ENCODE results near the gene STAG3. TPM values are rescaled to one million over a fixed set of nuclear protein-coding genes. Genes with fewer than 3 reads are reported as not detected.

STAG3 gene
- total and polyA plus RNA-seq, 2 of the 8 experiments (the other 6 are each of a cell fraction or from before 2014, with no cell fraction given), result 1.3 to 3.3 TPM

DNA sequence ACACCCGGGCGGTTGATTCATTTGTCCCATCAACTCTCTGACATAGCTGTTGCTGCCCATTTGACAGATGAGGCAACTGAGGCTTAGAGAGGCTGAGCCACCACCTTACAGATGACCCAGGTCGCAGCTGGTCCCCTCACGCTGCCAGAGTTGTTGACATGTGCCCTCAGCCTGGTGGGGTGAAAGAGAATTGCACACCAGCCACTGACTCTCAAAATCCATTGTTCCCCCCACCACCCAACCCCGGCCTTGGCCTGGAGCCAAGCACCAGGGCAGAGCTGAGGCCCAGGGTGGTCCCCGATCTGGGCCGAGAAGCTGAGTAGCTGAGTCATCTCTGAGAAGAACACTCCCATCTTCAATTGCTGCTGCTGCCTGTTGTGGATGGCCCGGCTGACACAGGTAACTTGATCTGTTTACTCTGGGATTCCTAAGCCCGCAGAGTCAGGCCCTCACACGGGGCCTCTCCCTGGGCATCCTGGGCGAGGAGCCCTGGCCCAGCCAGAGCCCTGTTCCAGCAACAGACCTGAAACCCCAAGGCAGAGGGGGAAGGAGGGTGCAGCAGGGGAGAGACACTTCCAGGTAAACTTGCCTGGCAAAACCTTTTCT lies 69.5 kb downstream of the STAG3 start (continued):
- TF ChIP-seq MAX (IDR thresholded peaks at IDR 0.05), result peak; percentile 68
- TF ChIP-seq TEAD4 (IDR thresholded peaks at IDR 0.05; ENCODE audit: low read depth, low read length), result no peak

Data from H1 (cell line).